Measurements from ENCODE around the gene C19orf25.

Gene C19orf25

DNA sequence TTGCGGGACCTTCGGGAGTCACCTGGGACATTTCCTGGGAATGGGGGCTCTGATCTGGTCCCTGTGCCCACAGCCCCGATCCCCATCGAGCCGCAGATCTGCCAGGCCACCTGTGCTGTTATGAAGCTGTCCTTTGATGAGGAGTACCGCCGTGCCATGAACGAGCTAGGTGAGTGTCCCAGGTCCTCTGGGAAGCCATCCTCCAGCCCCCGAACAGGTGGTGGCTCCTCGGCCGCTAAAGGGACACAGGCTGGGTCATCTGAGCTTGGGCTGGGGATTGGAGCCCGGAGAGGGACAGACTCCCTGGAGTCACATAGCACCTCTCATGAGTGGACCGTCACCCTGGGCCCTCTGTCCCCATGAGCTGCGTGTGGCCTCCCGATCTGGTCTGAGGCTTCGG, 21.1 kb downstream of the C19orf25 start:
- Histone ChIP-seq H3K27me3 (replicated peaks) (peaks cover 41% of the 10 kb centered on the region), H3K36me3 (replicated peaks) (no peaks in the 10 kb centered on the region), H3K4me3 (ENCODE audit: low read depth, low read length) (no peak overlapping the region), H3K27ac (no peak overlapping the region)
- in situ Hi-C loops (cut with HindIII; ENCODE audit: low pct_ligation_motif_present, low sequenced_read_pairs) = no loop called here
- TF ChIP-seq, protein P1, sequence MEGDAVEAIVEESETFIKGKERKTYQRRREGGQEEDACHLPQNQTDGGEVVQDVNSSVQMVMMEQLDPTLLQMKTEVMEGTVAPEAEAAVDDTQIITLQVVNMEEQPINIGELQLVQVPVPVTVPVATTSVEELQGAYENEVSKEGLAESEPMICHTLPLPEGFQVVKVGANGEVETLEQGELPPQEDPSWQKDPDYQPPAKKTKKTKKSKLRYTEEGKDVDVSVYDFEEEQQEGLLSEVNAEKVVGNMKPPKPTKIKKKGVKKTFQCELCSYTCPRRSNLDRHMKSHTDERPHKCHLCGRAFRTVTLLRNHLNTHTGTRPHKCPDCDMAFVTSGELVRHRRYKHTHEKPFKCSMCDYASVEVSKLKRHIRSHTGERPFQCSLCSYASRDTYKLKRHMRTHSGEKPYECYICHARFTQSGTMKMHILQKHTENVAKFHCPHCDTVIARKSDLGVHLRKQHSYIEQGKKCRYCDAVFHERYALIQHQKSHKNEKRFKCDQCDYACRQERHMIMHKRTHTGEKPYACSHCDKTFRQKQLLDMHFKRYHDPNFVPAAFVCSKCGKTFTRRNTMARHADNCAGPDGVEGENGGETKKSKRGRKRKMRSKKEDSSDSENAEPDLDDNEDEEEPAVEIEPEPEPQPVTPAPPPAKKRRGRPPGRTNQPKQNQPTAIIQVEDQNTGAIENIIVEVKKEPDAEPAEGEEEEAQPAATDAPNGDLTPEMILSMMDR (IDR thresholded peaks at IDR 0.05; ENCODE audit: low read depth, low read length, missing control alignments) = no peak
- no peak for DNase-seq

DNA sequence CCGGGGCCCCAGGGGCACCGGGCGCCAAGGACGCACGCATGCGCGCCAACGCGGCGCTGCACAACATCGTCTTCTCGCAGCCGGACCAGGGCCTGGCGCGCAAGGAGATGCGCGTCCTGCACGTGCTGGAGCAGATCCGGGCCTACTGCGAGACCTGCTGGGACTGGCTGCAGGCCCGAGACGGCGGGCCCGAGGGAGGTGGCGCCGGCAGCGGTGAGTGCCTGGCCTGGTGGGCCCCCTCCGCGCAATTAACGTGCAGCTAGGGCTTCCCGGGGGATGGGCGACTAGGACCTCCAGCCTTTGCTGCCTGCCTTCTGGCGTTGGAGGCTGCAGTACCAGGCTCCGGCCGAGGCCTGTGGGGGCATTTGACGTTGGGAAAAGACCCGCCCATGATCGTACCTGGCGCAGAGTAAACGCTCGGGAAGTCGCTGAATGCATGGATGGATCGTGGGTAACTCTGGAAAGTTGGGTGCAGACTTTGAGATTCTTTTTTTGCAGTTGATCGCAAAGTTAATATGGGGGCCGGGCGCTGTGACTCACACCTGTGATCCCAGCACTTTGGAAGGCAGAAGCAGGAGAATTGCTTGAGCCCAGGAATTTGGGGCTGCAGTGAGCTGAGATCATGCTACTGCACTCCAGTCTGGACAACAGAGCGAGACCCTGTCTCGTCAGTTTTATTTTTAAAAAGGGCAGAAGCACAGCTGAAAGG, 21.8 kb downstream of the C19orf25 start:
- in situ Hi-C loops (cut with HindIII; ENCODE audit: low pct_ligation_motif_present, low sequenced_read_pairs) = no loop called here
- DNase-seq = no peak
- Histone ChIP-seq H3K36me3 (replicated peaks) (no peaks in the 10 kb centered on the region), H3K27me3 (replicated peaks) (peaks cover 48% of the 10 kb centered on the region), H3K27ac (no peak overlapping the region), H3K4me3 (ENCODE audit: low read depth, low read length) (no peak overlapping the region)
- TF ChIP-seq, protein P1 (IDR thresholded peaks at IDR 0.05; ENCODE audit: low read depth, low read length, missing control alignments) = no peak

DNA sequence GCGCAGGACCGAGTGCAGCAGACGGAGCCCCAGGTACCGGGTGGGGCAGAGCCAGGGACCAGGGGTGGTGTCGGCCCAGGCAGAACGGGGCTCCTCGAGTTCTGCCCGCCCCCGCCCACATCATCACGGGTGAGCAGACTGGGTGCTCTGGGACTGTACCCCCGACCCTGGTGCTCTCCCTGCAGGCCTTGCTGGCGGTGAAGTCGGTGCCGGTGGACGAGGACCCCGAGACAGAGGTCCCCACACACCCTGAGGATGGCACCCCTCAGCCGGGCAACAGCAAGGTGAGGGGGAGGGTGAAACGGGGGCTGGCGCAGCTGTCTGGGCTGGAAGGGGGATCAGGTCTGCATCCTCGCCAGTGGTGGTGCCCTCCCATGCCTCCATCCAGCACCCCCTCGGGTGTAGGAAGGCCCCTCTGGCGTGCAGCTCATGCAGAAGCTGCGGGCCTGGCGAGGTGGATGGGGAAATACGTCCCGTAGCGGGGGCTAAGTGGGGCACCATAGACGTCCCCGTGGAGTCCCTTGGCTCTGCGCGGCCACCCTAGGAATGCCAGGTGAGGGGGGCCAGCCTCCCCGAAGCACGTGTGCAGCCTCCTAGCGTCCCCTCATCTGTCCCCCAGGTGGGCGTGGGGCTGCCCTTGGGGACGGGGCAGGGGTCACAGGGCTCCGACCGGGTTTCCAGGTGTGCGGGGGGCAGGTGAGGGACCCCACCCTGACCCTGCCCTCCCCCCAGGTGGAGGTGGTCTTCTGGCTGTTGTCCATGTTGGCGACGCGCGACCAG, 22.7 kb downstream of the C19orf25 start:
- Histone ChIP-seq H3K4me3 (ENCODE audit: low read depth, low read length) (no peak overlapping the region), H3K27ac (no peak overlapping the region), H3K36me3 (replicated peaks) (no peaks in the 10 kb centered on the region), H3K27me3 (replicated peaks) (peaks cover 56% of the 10 kb centered on the region)
- TF ChIP-seq, protein P1 (IDR thresholded peaks at IDR 0.05; ENCODE audit: low read depth, low read length, missing control alignments) = no peak
- in situ Hi-C loops (cut with HindIII; ENCODE audit: low pct_ligation_motif_present, low sequenced_read_pairs) = no loop called here
- no peak for DNase-seq

DNA sequence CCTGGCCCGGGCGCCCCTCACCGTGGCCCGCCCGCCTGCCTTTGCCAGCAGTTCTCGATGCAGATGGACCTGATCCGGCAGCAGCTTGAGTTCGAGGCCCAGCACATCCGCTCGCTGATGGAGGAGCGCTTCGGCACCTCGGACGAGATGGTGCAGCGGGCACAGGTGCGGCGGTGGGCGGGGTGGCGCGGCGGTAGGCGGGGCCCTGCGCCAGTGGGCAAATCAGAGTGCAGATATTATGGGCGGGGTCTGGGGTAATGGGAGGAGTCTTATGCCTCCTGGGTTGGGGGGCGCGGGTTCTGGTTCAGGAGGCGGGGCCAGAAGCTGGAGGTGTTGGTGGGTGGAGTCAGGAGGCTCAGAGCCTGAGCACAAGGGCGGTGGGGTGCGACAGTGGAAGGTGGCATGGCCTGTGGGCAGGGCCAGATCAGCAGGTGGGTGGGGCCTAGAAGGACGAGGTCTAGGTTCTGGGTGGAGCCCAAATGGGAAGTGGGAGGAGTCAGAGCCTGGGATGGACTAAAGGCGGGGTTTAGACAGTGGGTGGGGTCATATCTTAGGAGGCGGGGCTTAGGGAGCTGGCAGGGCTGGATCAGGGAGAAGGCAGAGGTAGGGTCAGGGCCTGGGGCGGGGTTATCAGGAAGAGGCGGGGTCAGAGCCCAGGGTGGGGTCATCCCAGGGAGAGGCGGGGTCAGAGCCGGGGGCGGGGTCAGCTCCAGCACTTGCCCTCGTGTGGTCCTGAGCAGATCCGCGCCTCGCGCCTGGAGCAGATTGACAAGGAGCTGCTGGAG, 23.5 kb downstream of the C19orf25 start:
- DNase-seq = peak; percentile 33
- no peak overlapping the region for H3K4me3 ChIP-seq (ENCODE audit: low read depth, low read length)
- TF ChIP-seq, protein P1 (IDR thresholded peaks at IDR 0.05; ENCODE audit: low read depth, low read length, missing control alignments) = no peak
- in situ Hi-C loops (cut with HindIII; ENCODE audit: low pct_ligation_motif_present, low sequenced_read_pairs) = no loop called here
- no peak overlapping the region for H3K27ac ChIP-seq
- no peaks in the 10 kb centered on the region for H3K36me3 ChIP-seq (replicated peaks)
- H3K27me3 ChIP-seq (replicated peaks) = peaks cover 64% of the 10 kb centered on the region

DNA sequence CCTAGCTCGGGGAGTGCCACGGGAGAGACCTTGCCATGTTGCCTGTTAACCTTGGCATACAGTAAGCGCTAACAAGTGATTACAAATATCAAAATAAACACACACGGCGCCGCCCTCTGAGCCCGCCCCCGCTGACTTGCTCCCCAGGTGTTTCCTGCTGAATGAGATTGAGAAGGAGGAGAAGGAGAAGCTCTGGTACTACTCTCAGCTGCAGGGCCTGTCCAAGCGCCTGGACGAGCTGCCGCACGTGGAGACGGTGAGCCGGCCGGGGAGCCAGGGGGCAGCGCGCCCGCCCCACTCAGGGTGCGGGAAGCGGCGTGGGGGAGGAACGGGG, 24.0 kb downstream of the C19orf25 start:
- peaks cover 70% of the 10 kb centered on the region for H3K27me3 ChIP-seq (replicated peaks)
- TF ChIP-seq, protein P1 (IDR thresholded peaks at IDR 0.05; ENCODE audit: low read depth, low read length, missing control alignments) = no peak
- no peak overlapping the region for H3K4me3 ChIP-seq (ENCODE audit: low read depth, low read length)
- DNase-seq = no peak
- H3K27ac ChIP-seq = no peak overlapping the region
- H3K36me3 ChIP-seq (replicated peaks) = no peaks in the 10 kb centered on the region
- in situ Hi-C loops (cut with HindIII; ENCODE audit: low pct_ligation_motif_present, low sequenced_read_pairs) = no loop called here
